LNCaP clone FGC (cell line): Measurements from ENCODE around the gene FAM241B.

Experiments
- DNase-seq: peaks from one replicate; pipeline ENCODE4 v3.0.0-alpha.2; 2011; ENCODE audit warnings: low read depth
- H3K4me3 ChIP-seq: 2 replicates; pipeline ENCODE4 v1.5.1; 2011; ENCODE audit warnings: mild to moderate bottlenecking, low read depth, low read length, control low read depth
- TF ChIP-seq, protein P1 (sequence below): IDR thresholded peaks from 2 replicates; pipeline ENCODE4 v1.5.1; 2012; ENCODE audit warnings: mild to moderate bottlenecking; ENCODE audit not compliant: control insufficient read depth, insufficient read depth; ENCODE audit errors: extremely low read depth

The FAM241B gene

DNA sequence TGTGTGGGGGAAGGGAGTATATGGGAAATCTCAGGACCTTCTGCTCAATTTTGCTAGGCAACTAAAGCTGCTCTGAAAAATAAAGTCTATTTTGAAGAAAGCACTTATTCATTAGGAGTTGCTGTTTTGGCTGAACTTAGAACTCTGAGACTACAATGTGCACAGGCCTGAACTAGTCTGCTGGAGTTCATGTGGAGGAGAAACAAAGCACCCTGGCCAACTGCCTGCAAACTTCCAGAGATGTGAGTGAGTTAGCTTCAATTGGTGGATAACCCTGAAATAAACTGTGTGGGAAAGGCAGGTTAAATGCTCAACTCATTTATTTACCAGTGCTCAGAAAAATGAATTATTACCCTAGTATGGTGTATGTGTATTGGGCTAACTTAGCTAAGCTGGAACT, 17.3 kb upstream of the FAM241B start:
- TF ChIP-seq, protein P1, sequence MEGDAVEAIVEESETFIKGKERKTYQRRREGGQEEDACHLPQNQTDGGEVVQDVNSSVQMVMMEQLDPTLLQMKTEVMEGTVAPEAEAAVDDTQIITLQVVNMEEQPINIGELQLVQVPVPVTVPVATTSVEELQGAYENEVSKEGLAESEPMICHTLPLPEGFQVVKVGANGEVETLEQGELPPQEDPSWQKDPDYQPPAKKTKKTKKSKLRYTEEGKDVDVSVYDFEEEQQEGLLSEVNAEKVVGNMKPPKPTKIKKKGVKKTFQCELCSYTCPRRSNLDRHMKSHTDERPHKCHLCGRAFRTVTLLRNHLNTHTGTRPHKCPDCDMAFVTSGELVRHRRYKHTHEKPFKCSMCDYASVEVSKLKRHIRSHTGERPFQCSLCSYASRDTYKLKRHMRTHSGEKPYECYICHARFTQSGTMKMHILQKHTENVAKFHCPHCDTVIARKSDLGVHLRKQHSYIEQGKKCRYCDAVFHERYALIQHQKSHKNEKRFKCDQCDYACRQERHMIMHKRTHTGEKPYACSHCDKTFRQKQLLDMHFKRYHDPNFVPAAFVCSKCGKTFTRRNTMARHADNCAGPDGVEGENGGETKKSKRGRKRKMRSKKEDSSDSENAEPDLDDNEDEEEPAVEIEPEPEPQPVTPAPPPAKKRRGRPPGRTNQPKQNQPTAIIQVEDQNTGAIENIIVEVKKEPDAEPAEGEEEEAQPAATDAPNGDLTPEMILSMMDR: no peak
- no peak for DNase-seq
- no peak overlapping the region for H3K4me3 ChIP-seq

DNA sequence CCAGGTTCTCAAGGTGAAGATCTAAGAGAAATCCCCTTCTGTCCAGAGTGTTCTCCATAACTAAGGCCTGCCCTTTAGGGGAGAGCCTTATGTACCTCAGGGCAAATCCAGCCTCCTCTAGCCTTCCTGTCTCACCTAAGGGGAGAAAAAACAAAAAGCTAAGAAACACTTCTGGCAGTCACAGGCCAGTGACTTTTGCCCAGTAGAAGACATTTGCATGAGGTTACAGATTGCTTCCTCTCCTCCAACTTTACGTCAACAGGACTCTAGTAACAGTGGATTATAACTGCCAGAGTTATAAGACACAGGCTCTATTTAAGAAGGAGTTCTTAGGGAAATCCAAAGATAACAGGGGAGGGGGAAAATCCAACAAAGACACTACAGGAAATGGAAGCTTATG, 15.9 kb upstream of the FAM241B start:
- TF ChIP-seq, protein P1: no peak

DNA sequence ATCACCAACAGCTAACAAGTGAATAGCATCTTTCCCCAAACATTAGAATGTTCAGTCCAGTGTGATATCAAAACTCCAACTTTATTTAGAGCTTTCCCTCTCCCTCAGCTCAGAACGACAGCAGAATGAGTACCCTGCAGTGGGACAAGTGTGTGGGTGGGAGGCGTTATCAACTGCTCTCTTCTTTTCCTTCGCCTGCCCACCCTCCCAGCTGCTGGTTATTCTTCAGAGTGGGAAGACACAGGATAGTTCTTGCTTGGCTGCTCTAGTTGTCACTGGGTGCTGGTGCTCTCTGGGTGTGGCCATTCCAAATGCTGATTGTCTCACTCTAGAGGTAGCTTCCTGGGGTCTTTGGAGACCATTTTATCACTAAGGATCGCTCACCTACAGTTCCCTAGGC, 13.7 kb upstream of the FAM241B start:
- TF ChIP-seq, protein P1: no peak
- H3K4me3 ChIP-seq: no peak overlapping the region
- DNase-seq: no peak

More for the DNA sequence above, 15.9 kb upstream of the FAM241B start:
- H3K4me3 ChIP-seq: no peak overlapping the region
- DNase-seq: no peak

DNA sequence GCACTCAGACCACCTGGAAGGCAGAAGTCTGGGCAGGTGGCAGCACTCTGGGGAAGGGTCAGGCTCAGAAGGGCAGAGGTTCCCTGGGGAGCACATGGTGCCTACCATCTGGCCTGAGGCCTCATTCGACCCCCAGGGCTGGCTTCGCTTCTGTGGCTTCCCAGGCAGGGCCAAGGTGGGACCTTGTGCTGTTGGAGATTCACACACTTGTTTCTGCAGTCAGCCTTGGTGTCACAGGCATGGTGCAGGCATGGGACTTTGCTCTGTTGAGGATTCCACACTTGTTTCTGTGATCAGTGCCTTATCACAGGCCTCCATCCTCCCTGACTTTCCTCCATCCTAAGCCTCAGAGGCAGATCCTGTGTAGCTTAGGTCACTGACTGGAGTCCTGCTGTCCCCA, 11.3 kb upstream of the FAM241B start:
- no peak for DNase-seq
- TF ChIP-seq, protein P1: no peak
- H3K4me3 ChIP-seq: no peak overlapping the region

DNA sequence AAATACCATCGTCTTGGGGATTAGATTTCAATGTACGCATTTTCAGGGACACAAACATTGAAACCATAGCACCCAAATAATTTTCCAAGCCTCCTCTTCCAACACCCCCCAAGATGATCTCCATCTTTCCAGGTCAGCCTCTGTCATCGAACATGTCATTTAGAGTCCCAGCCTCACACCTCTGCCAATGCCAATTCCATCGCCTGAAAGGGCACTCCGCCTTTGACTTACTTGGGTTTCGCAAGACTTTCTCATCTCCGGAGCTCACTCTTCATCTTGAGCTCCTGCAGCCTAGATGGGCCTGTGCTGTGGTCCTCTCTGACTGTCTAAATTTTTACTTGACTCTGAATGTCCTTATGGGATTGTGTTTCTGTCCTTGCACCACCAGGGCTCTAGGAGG, 10.4 kb upstream of the FAM241B start:
- DNase-seq: no peak
- H3K4me3 ChIP-seq: no peak overlapping the region
- TF ChIP-seq, protein P1: no peak

DNA sequence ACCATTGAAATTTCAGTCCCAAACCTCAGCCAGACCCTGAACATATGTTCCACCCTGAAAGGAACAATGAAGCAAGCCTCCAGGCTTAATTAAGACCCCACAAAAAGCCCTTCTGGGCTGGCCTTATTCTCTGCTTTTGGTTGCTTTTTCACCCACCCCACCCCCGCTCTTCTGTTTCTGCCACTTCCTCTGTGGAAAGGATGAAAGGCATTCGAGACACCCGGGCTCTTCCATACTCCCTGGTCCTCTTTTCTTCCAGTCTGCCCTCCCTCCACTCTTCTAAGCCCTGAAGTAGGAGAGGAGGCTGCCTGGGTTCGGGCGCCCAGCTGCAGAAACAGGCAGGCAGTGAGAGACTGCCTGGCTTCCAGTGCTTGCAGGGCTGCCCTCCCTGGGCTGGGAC, 9.4 kb upstream of the FAM241B start:
- DNase-seq: no peak
- TF ChIP-seq, protein P1: no peak
- no peak overlapping the region for H3K4me3 ChIP-seq

DNA sequence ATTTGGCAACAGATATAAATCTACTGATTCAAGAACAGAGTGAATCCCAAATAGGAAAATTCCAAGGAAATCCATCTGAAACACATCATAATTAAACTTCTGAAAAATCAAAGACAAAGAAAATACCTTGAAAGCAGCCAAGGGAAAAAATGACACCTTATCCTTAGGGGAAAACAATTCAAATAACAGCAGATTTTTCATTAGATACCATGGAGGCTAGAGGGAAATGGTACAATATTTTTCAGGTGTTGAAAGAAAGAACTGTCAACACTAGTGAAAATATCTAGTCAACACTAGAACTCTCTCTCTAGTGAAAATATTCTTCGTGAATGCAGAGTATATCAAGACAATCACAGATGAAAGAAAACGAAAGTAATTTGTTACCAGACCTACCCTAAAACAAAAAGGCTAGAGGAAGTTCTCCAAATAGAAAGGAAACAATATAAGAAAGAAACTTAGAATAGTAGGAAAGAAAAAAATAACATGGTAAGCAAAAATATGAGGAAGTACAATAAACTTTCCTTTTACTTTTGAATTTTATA, 5.7 kb upstream of the FAM241B start:
- TF ChIP-seq, protein P1: no peak
- H3K4me3 ChIP-seq: no peak overlapping the region
- DNase-seq: no peak
